Dermis blood vessel endothelial cell (primary cell): ENCODE data around the gene ZNF740. TPM values are rescaled to one million over a fixed set of nuclear protein-coding genes. Genes with fewer than 3 reads are reported as not detected.
"Not testable (repeated sequence)": the region's sequence is repeated elsewhere in the genome, so short reads cannot be mapped to it uniquely, and the experiment has no call there.

ENCODE experiments used
- DNase-seq: peaks from one replicate; pipeline ENCODE4 v3.0.0; 2010
- total RNA-seq: library from RNA; depleted of rRNA; stranded (reverse); fragments of >200 nt; gene quantifications from 2 replicates; pipeline ENCODE4 v1.2.3, GENCODE V29; 2014

The ZNF740 gene
- total RNA-seq, 1 donor from 2014 or later, result 14.5 TPM

DNA sequence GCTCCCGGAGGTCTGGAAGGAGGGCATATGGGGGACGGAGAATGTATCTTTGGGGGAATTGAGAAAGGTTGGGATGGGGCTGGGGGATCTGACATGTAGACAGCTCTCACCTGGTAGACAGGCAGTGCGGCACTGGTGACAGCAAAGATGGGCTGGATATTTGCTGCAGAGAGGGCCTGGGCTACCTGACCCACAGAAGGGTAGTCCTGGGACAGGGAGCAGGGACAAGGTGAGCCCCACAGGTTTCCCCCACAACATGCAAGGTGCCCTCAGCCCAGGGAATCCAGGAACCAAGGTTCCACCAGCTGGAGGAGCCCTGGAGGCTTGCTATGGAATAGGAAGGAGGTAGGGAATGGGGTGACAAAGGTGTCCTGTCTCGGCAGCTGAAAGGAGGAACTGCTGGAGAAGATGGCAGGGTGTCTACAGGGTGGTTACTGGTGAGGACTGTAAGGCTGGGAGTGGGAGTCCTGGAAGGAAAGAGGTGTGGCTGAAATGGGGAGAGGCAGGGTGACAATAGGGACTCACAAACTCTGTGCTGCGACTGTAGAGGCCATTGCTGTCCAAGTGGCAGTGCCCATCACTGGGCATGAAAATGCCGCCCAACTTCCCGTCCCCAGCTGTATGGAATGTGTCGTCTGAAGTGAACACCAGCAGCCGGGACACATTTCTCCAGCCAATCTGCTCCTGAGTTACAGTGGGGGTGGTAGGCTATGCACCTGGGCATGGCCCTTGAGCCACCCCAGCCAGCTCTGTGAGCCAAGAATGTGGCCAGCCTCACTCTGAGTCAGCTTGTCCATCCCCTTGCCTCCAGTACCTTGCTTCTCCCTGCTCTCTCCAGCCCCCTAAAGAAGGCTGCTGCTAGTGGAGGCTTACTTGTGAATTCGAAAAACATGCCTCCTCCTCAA is 15.2 kb downstream of the ZNF740 start:
- DNase-seq, result no peak

DNA sequence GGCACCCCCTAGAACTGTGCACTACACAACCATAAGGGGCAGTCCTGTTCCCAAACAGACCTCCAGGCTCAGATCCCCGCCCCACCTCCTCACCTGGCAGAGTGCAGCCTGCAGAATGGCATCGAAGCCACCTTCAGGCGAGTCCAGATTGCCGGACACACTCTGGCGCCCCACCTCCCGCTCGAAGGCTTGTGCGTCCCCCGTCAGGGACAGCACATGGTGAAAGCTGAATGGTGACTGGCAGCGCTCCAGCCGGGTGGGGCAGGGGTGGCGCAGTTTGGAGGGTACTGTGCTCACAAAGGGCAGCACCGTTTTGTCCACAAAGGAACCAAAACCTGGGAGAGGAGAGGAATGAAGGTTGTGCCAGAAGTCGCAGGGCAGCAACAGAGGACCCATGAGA is 16.0 kb downstream of the ZNF740 start:
- no peak for DNase-seq

DNA sequence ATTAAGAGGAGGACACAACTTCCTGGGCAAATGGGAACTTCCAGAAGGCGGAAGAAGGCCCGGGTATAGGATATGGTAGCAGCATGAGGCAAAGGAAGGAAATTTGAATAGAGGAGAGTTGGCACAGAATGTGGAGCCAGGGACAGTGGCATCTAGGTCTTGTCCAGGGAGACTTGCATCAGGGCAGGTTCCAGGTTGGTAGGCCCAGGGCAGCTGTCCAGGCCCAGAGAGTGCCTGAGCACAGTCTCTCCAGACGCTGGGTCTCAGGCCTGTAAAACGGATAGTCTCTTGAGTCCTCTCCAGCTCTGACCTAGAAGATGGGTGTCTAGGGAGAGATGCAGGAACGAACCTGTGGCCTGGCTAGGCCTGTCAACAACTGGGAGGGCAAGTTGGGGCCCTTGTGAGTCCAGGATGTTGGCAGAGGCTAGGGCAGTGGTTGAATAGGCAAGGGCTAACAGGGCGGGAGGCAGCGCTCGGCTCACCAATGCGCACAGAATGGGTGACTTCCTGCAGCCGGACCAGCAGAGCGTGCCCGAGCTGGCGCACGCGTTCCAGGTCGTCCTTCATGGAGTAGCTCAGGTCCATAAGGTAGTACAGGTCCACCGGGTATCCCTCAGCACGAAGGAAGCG is 16.6 kb downstream of the ZNF740 start:
- DNase-seq, result no peak

DNA sequence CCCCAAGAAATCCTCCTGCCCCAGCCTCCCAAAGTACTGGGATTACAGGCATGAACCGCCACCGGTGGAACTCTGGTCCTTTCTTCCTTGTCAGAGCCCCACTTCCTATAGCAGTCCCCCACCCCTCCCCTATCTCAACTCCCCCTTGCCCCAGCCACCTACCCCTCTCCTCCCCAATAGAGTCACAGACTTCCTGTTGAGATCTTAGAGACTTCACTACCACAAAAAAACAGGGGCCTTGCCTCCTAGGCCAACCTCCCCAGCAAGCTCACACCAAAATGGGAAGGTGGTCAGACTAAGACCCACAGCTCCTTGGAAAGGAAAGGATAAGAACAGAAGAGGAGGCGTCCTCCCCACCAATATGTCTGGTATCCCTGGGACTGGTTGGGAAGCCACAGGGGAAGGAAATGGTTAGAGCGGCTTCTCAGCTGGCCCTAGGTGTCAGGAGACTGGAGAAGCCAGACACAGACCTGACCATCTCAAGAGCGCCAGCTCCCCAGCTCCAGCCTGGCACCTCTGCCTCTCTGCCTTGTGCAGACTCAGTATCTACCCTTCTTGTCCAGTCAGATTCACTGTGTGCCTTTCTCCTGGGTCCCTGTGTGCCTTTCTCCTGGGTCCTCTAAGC is 18.1 kb downstream of the ZNF740 start:
- no peak for DNase-seq

DNA sequence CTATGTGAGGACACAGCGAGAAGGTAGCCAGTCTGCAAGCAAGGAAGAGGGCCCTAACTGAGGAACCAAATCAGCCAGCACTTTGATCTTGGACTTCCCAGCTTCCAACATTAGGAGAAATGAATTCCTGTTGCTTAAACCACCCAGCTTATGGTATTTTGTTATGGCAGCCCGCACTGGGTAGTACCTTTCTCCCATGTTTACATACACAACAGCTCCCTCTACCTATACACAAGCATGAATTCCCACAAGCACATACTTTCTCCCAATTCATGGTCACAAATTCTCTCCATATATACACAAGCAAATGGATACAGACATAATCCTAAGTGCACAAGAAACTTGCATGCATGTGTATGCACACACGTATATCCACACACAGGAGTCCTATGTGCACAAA is 19.2 kb downstream of the ZNF740 start:
- DNase-seq, result no peak

DNA sequence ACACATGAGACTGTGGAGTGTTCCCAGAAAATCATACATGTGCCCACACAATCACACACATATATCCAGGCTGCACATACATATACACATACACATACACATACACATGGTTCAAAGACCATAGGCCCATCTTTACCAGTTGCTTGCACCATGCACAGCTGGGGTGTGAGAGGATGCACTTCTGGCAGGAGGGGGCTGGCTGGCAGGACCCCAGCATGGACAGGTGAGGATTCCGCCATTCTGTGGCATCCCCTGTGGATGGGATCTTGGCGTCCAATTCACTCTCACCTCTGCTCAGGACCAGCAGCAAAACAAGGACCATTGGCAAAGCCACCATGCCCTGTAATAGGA is 19.6 kb downstream of the ZNF740 start:
- DNase-seq, result no peak

DNA sequence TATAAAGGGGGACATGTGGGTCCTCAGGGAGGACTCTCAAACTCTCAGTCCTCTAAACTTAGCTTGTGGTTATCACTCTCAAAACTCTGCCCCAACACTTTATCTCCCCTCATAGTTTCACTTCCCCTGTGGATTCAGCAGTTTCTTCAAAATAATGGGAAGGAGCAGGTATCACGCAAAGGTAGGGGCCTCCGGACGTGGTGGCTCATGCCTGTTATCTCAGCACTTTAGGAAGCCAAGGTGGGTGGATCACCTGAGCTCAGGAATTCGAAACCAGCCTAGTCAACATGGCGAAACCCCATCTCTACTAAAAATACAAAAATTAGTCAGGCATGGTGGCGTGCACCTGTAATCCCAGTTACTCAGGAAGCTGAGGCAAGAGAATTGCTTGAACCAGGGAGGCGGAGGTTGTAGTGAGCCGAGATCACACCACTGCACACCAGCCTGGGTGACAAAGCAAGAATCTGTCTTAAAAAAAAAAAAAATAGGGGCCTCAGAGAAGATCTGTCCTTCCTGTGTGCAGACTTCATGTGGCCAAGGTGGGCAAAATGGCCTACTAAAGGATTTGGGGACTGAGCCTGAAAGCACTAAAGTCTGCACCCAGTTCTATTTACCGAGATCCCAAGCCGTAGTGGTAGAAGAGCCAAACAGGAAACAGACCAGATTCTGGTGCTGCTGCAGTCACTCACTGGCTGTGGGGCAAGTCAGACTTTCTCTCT is 20.1 kb downstream of the ZNF740 start:
- DNase-seq, result no peak

DNA sequence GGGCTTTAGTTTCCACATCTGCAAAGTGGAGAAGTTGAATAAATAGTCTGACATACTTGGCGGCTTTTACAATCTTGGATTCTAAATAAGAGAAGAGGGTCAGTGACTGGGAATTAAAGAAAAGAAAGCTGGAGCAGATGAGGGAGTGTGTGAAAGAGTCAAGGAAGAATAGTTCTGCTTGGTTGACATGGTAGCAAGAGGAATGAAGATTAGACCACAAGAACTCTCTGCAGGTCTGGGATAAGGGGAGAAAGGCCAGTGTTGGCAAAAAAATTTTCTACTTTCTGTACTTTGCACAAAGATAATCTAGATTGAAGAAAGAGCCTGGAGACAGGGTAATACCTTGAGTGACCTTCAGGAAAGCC is 20.6 kb downstream of the ZNF740 start:
- DNase-seq, result no peak

DNA sequence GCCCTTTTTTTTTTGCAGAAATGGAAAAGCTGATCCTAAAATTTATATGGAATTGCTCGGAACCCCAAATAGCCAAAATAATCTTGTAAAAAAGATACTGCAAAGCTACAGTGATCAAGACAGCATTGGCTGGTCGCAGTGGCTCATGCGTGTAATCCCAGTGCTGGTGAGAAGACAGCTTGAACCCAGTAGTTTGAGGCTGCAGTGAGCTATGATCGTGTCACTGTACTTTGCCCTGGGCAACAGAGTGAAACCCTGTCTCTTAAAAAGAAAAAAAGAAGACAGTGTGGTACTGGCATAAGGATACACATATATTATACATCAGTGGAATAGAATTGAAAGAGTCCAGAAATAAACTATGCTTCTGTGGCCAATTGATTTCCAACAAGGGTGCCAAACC is 21.1 kb downstream of the ZNF740 start:
- DNase-seq, result no peak

DNA sequence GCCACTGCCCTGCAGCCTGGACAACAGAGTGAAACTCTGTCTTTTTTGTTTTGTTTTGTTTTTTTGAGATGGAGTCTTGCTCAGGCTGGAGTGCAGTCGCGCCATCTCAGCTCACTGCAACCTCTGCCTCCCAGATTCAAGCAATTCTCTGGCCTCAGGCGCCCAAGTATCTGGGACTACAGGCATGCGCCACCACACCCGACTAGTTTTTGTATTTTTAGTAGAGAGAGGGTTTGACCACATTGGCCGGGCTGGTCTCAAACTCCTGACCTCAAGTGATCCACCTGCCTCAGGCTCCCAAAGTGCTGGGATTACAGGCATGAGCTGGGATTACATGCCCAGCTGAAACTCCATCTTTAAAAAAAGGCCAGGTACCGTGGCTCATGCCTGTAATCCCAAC is 21.8 kb downstream of the ZNF740 start:
- DNase-seq, result not testable (repeated sequence)

DNA sequence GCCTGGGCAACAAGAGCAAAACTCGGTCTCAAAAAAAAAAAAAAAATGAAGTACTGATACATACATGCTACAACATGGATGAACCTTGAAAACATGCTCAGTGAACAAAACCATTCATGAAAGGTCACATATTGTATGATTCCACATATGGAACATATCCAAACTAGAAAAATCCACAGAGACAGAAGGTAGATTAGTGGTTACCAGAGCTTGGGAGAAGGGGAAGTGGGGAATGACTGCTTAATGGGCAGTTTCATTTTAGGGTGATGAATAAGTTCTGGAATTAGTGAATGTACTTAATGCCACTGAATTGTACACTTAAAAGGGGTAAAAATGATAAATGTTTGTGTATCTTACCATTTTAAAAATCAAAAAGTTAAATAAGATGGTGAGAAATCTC is 23.8 kb downstream of the ZNF740 start:
- no peak for DNase-seq

DNA sequence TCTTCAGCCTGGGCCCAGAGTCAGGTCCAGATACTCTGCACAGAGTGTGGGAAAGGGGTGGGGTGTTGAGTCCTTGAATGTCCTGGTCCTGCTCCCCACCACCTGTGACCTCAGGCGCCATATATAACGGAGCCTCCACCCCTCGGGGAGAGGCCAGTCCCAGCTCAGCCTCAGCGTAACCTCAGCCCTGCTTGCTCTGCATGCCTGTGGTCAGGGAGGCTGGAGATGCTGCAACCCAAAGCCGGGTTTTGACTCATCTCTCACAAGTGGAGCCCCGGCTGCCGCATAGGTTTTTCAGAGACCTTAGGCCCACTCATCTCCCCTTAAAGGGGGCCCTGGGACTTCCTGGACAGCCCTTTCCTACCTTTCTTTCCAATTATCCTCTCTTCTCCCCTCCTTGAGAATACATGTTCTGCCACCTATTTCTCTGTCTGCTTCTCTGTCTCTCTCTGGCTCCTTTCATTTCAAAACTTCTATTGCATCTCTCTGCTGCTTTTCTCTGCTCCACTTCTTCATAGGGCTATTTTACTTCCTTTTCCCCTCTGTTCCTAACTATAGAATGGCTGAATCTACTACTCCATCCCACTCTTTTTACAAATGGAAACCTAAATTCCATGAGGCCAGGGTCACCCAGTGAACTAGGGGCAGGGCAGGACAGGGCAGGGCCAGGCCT is 25.4 kb downstream of the ZNF740 start:
- DNase-seq, result no peak

DNA sequence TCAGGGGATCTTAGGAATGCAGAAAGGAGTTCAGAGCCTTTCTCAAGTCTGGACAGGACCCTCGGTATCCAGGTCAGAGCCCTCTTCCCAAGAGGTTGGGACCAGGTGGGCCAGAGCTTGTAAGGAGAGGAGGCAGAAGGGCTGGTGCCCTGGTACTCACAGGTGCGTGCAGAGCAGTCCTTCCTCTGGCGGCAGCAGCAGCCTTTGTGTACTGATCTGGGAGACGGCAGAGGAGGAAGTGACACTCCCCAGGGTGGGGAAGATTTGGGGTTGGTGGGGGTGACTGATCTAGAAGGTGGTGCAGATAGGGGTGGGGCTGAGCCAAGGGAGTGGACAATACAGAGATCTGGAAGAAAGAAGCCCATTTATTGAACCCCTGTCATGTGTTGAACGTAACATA is 26.5 kb downstream of the ZNF740 start, which contains the start of gene ITGB7:
Gene ITGB7 (minus strand): TSS at position 210 of the 400 bp plus-strand sequence. CDS start 6,808 bp downstream, outside the sequence.
- DNase-seq, result no peak

DNA sequence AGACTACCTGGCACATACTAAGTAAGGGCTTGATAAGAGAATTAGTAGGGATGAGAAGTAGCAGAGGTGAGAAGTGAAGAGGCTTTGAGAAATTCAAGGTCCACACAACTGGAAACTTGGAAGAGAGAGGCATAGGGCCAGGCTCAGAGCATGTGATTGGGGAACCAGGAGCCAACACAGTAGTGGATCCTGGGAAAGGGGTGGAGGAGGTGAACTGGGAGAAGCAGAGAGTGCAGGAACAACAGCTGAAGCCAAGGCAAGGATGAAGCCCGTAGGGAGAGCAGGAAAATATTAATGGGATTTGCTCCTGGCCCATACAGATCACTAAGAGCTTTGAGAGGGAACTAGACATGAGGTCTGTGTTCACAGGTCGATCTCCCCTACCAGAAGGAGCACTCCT is 27.9 kb downstream of the ZNF740 start:
- DNase-seq, result no peak

DNA sequence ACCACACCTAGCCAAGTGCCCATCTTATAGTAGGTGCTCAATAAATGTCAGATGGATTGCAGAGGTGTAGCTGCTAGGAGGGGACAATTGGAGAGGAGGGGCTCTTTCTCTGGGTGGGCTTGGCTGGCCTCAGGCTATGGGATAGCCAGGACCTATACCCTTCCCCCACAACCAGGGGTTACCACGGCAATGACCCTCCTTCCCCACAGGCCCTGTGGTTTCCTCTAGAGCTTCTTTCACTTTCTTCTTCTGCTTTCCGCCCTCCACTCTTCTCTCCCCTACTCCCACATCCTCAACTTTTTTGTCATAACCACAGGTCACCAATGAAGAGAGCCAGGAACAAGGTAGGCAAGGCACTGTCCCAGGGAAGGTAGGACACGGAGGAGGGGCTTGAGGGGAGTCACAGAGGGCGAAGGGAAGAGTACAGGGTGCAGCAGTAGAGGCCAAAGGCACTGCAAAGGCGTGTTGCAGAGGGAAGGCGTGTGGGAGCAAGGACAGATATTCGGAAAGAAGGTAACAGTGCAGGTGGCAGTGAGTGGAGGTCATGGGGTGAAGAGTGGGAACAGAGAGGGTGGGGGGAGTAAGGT is 28.4 kb downstream of the ZNF740 start:
- DNase-seq, result no peak

DNA sequence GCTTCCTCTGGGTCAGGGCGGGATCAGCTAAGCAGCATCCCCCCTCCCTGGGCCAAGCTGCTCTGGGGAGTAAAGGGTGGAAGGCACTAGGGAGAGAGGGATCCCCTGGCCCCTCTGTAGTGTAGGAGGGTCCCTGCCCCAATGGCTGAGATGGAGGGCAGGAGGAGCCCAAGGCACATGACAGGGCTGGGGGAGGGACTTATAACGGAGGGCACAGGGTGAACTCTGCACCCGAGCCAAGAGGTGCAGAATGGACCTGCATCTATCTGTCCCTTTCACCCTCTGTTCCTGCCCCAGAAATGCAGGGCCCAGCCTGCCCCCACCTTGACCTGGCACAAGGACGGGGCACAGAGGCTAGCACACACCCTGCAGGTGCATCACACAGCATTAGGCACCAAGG is 30.3 kb downstream of the ZNF740 start:
- no peak for DNase-seq

DNA sequence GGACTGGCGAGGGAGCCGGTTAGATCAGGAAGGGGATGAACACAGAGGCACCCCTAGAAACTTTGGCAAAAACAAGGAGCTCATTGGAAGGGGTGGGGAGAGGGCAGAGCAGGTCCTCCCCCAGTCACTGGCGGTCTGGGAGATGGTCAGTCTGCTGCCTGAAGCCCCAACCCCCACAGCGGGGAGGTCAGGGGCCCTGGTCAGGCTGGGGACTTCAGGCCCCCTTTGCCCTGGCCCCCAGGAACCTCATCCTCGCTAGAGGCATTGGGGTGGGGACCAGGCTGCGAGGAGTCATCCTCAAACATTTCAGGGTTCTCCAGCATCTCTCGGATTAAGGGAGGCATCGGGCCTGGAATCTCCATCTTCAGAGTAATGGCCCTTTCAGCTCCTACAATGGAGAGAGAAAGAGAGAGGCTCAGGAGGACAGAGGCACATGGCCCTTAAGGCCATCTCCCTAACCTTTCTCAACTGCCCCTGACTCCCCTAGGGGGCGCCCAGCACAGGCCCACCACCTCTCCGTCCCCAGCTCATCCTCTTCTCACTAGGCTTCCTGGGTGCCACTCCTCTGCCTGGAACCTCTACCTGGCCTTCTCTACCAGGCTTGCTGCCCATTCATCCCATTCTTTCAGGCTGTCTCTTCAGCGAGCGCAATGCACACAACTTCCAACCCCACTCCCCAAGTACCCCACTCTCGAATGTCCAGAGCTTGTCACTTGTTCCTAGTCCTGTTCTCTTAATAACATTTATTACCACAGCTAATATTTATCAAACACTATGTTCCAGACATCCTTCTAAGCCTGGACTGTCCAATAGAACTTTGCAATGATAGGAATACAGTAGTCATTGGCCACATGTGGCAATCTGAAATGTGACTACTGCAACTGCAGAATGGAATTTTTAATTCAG is 31.2 kb downstream of the ZNF740 start:
- no peak for DNase-seq

DNA sequence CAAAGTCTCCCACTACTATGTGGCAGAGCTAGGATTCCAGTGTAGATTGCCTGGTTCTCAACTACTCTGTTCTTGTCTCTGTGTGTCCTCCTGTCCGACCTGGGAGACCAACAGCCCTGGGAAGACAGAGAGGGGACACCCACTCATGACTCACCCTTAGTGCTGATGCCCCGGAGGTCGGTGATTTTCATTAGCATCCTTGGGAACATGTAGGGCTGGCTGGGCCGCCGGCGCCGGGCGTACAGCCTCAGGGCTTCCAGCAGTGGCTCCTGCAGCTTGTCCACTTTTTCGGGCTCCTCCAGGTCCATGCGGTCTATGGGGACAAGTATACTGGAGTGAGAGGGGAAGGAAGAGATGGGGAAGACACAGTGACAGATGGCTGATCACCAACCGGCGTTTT is 32.4 kb downstream of the ZNF740 start:
- no peak for DNase-seq

DNA sequence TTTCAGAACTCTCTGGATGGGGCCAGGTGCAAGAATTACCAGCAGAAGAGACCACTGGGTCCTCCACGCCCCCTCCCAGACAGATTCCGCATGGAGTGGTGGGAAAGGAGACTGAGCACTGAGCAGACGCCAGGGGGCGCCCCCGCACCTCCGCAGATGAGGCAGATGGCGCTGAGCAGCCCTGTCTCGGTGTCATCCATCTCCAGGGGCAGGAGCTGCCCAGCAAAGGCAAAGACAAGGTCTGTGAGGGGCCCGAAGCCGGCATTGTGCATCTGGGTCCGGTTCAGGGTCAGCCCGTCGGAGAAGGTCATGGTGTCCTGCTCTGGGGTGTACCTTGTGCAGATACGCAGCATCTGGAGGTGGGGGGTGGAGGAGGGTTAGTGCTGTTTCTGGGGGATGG is 32.8 kb downstream of the ZNF740 start:
- peak; percentile 89 for DNase-seq

DNA sequence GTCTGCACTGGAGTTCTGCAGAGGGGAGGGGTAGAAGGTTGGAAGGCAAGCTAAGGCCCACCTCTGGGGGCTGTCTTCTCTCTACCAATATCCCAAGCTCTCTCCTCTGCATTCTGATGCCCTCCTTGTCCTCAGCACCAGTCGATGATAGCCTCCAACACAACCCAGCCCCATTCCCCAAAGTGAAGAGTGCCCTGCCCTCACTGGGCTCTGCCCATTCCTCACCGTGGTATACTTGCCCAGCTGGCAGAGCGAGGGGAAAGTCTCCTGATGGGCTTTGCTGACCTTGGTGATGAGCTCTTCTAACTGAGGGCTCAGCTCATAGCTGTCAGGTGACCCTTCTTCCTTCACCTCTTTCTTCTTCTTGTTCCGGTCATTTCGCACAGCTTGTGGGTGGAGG is 33.7 kb downstream of the ZNF740 start:
- DNase-seq, result no peak
